CD4-positive, alpha-beta T cell (primary cell): Measurements from ENCODE around the gene TCERG1. TPM values are rescaled to one million over a fixed set of nuclear protein-coding genes. Genes with fewer than 3 reads are reported as not detected.

Experiments
- ATAC-seq: fragments of 200-7000 bp; cut with Tn5 transposase; one replicate; pipeline ENCODE4 v1.10.0; 2022; ENCODE audit warnings: mild to moderate bottlenecking; ENCODE audit not compliant: poor library complexity
- CTCF ChIA-PET: fragments of 350-600 bp; sonication (Branson Sonifier 250); formaldehyde crosslinking; loops from one replicate; lab custom pipeline; 2021; ENCODE audit warnings: antibody characterized with exemption, inconsistent platforms; lab: Charles Lee
- POLR2A ChIA-PET: fragments of 350-600 bp; sonication (Branson Sonifier 250); formaldehyde crosslinking; loops from one replicate; lab custom pipeline; 2021; ENCODE audit warnings: antibody characterized with exemption, inconsistent platforms; lab: Charles Lee
- DNase-seq, 14 experiments: peaks; one replicate each; pipeline ENCODE4 v3.0.0-alpha.2; 2013 to 2020; ENCODE audit warnings: mixed read lengths in 2 of 14
- H3K27ac ChIP-seq, 2 donors: one replicate each; pipeline versions ENCODE4 v1.5.1 to v1.7.0; 2013; ENCODE audit warnings: low read length in 2 of 2, low read depth in 1 of 2, mild to moderate bottlenecking in 1 of 2
- H3K27me3 ChIP-seq, 2 experiments: 1 replicate in 1 of 2; 2 replicates in 1 of 2; pipeline versions ENCODE4 v1.6.1 to v1.7.0; 2013; ENCODE audit warnings: low read length in 2 of 2, control low read depth in 1 of 2, mild to moderate bottlenecking in 1 of 2, moderate library complexity in 1 of 2; ENCODE audit not compliant: insufficient read depth in 2 of 2, control insufficient read depth in 1 of 2
- H3K36me3 ChIP-seq: one replicate; pipeline ENCODE4 v1.6.1; 2013; ENCODE audit warnings: low read length, control low read depth; ENCODE audit not compliant: insufficient read depth
- H3K4me1 ChIP-seq: one replicate; pipeline ENCODE4 v1.6.1; 2013; ENCODE audit warnings: low read length, control low read depth; ENCODE audit not compliant: insufficient read depth
- H3K4me3 ChIP-seq: one replicate; pipeline ENCODE4 v1.5.1; 2013; ENCODE audit warnings: mild to moderate bottlenecking, low read length, moderate library complexity
- H3K9me3 ChIP-seq, 2 experiments: 1 replicate in 1 of 2; 2 replicates in 1 of 2; pipeline versions ENCODE4 v1.6.1 to v1.7.0; 2013; ENCODE audit warnings: low read length in 2 of 2, mild to moderate bottlenecking in 2 of 2, control low read depth in 1 of 2, moderate library complexity in 1 of 2; ENCODE audit not compliant: control insufficient read depth in 1 of 2, insufficient read depth in 1 of 2
- H3K27ac Mint-ChIP-seq: one replicate; pipeline ENCODE4 v1.8.0; 2020; ENCODE audit warnings: mixed read lengths
- H3K27me3 Mint-ChIP-seq: one replicate; pipeline ENCODE4 v1.8.0; 2021; ENCODE audit warnings: mixed read lengths
- H3K36me3 Mint-ChIP-seq: one replicate; pipeline ENCODE4 v1.8.0; 2021; ENCODE audit warnings: low read depth, mixed read lengths
- H3K4me1 Mint-ChIP-seq: one replicate; pipeline ENCODE4 v1.8.0; 2021; ENCODE audit warnings: low read depth, mixed read lengths
- H3K4me3 Mint-ChIP-seq: one replicate; pipeline ENCODE4 v1.8.0; 2020; ENCODE audit warnings: mild to moderate bottlenecking, mixed read lengths
- H3K9me3 Mint-ChIP-seq: one replicate; pipeline ENCODE4 v1.8.0; 2020; ENCODE audit warnings: mixed read lengths
- CTCF ChIP-seq: fragments of 200-600 bp; IDR thresholded peaks from one replicate; pipeline ENCODE4 v1.8.0; 2022; ENCODE audit warnings: antibody characterized with exemption, mild to moderate bottlenecking
- intact Hi-C, 2 experiments: fragments of 100-400 bp; cut with DNase I in 1 of 2; cut with micrococcal nuclease in 1 of 2; formaldehyde crosslinking; loops; one replicate each; pipeline versions ENCODE4 v1.15.1 to v1.9.0; 2023 to 2025; cut with DNase I, micrococcal nuclease
- total RNA-seq, 174 experiments: library from RNA in 2 of 174; stranded (reverse) in 2 of 174; gene quantifications; one replicate each; pipeline ENCODE4 v1.2.3 and lab custom pipeline; 2021 to 2026

Gene TCERG1
- total RNA-seq, 2 experiments from 2014 or later, result 88.0 to 88.7 TPM

- intact Hi-C loops, result loop anchor here in 1 of 2 experiments (5.0 kb wide), 1 partner anchor 743 kb away; no protein-coding TSS in a partner anchor
- Mint-ChIP-seq H3K36me3 (no peaks in the 10 kb centered on the region), H3K27ac (no peak overlapping the region), H3K4me1 (peaks cover 5% of the 10 kb centered on the region), H3K27me3 (peaks cover 22% of the 10 kb centered on the region), H3K4me3 (no peak overlapping the region), H3K9me3 (no peaks in the 10 kb centered on the region)
- H3K27ac ChIP-seq, result no peak overlapping the region
- ChIA-PET CTCF (no interaction called here), POLR2A (no interaction called here)
- no peaks in the 10 kb centered on the region for H3K9me3 ChIP-seq
- H3K27me3 ChIP-seq, result no peaks in the 10 kb centered on the region
- no peak overlapping the region for H3K4me3 ChIP-seq
- no peaks in the 10 kb centered on the region for H3K36me3 ChIP-seq
- no peak for ATAC-seq
- no peaks in the 10 kb centered on the region for H3K4me1 ChIP-seq
- no peak for TF ChIP-seq CTCF
- no peak for DNase-seq
These were observed 22.1 kb upstream of the TCERG1 start for GRCh38 chr5:146425023-146425422.

DNA sequence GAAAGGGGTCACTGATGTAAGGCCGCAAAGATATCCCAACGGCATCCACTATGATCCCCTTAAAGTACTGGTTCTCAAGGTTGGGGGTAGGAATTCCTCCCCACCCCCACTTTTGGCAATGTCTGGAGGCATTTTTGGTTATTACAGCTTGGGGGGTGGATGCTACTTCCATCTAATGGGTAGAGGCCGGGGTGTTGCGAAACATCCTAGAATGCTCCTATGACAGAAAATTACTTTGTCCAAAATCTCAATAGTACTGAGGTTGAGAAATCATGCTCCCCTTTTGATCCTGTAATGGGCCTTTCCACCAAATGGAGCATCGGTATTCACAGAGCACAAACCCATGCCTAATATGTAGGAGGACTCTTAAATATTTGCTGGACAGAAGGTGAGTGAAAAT is 20.8 kb upstream of the TCERG1 start:
- Mint-ChIP-seq H3K27ac (no peak overlapping the region), H3K4me1 (peaks cover 5% of the 10 kb centered on the region)
- CTCF ChIA-PET, result interaction anchor here (1.4 kb wide), 1 partner anchor 20 kb away, joined by 3 read pairs; no protein-coding TSS in a partner anchor

DNA sequence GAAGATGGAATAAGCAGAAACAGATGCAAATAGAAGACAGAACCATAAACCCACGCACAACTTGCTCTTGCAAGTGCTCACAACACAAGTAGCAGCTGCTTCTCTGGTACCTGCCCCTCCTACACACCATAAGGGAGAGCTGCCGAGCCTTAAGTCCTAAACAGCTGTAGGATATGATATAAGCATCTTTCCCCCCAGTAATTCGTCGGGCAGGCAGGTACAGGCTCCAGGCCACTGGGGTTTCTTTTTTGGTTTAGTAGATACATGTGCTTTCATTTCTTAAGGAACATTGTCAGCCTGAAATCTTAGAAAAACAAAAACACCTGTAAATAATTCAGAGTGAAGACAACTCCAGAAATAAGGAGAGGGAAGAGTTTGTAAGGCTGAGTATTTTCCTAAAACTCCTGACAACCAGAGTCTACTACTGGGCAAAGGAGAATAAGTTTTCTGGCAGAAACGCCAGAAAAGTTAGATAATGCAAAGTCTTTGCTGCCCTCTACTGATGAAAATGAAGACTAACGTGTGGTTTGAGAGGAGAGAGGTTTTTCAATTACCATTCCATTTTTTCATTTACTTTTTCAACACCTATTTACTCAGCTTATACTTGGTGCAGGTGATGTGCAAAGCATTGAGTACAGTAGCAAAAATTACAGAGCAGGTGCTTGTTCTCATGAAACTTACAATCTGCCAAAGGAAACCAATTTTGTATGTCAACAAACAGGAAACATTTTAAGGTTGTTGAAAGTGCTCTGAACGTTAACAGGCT is 20.1 kb upstream of the TCERG1 start:
- peak; percentile 74 for TF ChIP-seq CTCF
- Mint-ChIP-seq H3K27me3 (peaks cover 33% of the 10 kb centered on the region), H3K4me1 (peaks cover 5% of the 10 kb centered on the region), H3K9me3 (no peaks in the 10 kb centered on the region), H3K36me3 (no peaks in the 10 kb centered on the region), H3K27ac (no peak overlapping the region), H3K4me3 (no peak overlapping the region)
- peak in 3 of 14 experiments; percentile 50 to 56 (median 52) for DNase-seq
- Histone ChIP-seq H3K4me3 (no peak overlapping the region), H3K9me3 (no peaks in the 10 kb centered on the region), H3K27ac (no peak overlapping the region), H3K36me3 (no peaks in the 10 kb centered on the region), H3K4me1 (no peaks in the 10 kb centered on the region), H3K27me3 (peaks cover 0 to under 1% of the 10 kb centered on the region in 2 experiments)
- ChIA-PET POLR2A (no interaction called here), CTCF (interaction anchor here (1.4 kb wide), 1 partner anchor 19 kb away, joined by 3 read pairs; no protein-coding TSS in a partner anchor)
- ATAC-seq, result peak; percentile 52
- intact Hi-C loops, result loop anchor here (1.0 to 5.0 kb wide), 3 partner anchors 136 to 745 kb away; no protein-coding TSS in a partner anchor

More for the DNA sequence above, 20.8 kb upstream of the TCERG1 start:
- Histone ChIP-seq H3K4me1 (no peaks in the 10 kb centered on the region), H3K27me3 (no peaks in the 10 kb centered on the region), H3K4me3 (no peak overlapping the region), H3K27ac (no peak overlapping the region), H3K36me3 (no peaks in the 10 kb centered on the region), H3K9me3 (no peaks in the 10 kb centered on the region)
- ATAC-seq (no peak), DNase-seq (no peak)
- no peaks in the 10 kb centered on the region for H3K9me3 Mint-ChIP-seq
- intact Hi-C loops, result loop anchor here (2.0 to 5.0 kb wide), 2 partner anchors 136 to 744 kb away; no protein-coding TSS in a partner anchor
- H3K36me3 Mint-ChIP-seq, result no peaks in the 10 kb centered on the region
- POLR2A ChIA-PET, result no interaction called here
- no peak for TF ChIP-seq CTCF
- H3K27me3 Mint-ChIP-seq, result peaks cover 28% of the 10 kb centered on the region
- no peak overlapping the region for H3K4me3 Mint-ChIP-seq
